K562 (cell line): ENCODE data around the gene SPNS1. TPM values are rescaled to one million over a fixed set of nuclear protein-coding genes. Genes with fewer than 3 reads are reported as not detected.
A peak's percentile ranks its signal among the peaks of the same experiment; 100 is the strongest.

Source experiments
- ADNP ChIP-seq: fragments of 200-800 bp; sonication (Bioruptor generic); IDR thresholded peaks from 2 replicates; pipeline ENCODE4 v1.6.1; 2016; ENCODE audit warnings: missing genetic modification characterization, missing compliant biosample characterization
- BRD4 ChIP-seq: fragments of 200-600 bp; sonication (generic); IDR thresholded peaks from 2 replicates; pipeline ENCODE4 v1.6.1; 2017; ENCODE audit warnings: inconsistent platforms
- CEBPG ChIP-seq, 3 experiments: fragments of 200-800 bp in 1 of 3; sonication (Bioruptor generic) in 1 of 3; sonication (generic) in 1 of 3; formaldehyde crosslinking in 1 of 3; IDR thresholded peaks in 2 of 3; conservative IDR thresholded peaks in 1 of 3; 2 replicates each; pipeline versions ENCODE4 v1.6.1 to v1.8.0; 2016 to 2022; ENCODE audit warnings: missing compliant biosample characterization in 2 of 3, missing genetic modification characterization in 2 of 3, mild to moderate bottlenecking in 1 of 3, missing genetic modification reagents in 1 of 3
- CHCHD3 ChIP-seq: fragments of 250-450 bp; sonication (Bioruptor Pico); IDR thresholded peaks from 2 replicates; pipeline ENCODE4 v2.1.2; 2022; ENCODE audit warnings: mild to moderate bottlenecking
- CHD1 ChIP-seq: fragments of 200-600 bp; sonication (generic); IDR thresholded peaks from one replicate; pipeline ENCODE4 v1.6.1; 2012; ENCODE audit warnings: mild to moderate bottlenecking, moderate library complexity, low read length, inconsistent platforms
- CHD4 ChIP-seq: fragments of 200-600 bp; sonication (generic); IDR thresholded peaks from 3 replicates; pipeline ENCODE4 v1.6.1; 2012; ENCODE audit warnings: low read depth, mild to moderate bottlenecking, mixed read lengths, low read length, inconsistent platforms; ENCODE audit not compliant: insufficient read depth, insufficient replicate concordance, poor library complexity, severe bottlenecking
- COPS2 ChIP-seq: fragments of 450-650 bp; conservative IDR thresholded peaks from 2 replicates; pipeline ENCODE4 v1.6.1; 2016; ENCODE audit warnings: mild to moderate bottlenecking, moderate library complexity
- DPF2 ChIP-seq: fragments of 450-650 bp; IDR thresholded peaks from 2 replicates; pipeline ENCODE4 v1.6.1; 2016
- ETS1 ChIP-seq: conservative IDR thresholded peaks from 2 replicates; pipeline ENCODE4 v1.6.1; 2011; ENCODE audit warnings: low read depth, mild to moderate bottlenecking, low read length; ENCODE audit not compliant: control insufficient read depth
- GABPA ChIP-seq: fragments of 200-800 bp; sonication (Bioruptor generic); conservative IDR thresholded peaks from 2 replicates; pipeline ENCODE4 v1.6.1; 2016; ENCODE audit warnings: low read depth, missing genetic modification characterization, missing compliant biosample characterization
- HNRNPL ChIP-seq: fragments of 200-400 bp; formaldehyde crosslinking; IDR thresholded peaks from 2 replicates; pipeline ENCODE4 v1.6.1; 2017; ENCODE audit warnings: low read depth, mild to moderate bottlenecking, low read length
- MAZ ChIP-seq, 2 experiments: fragments of 450-650 bp in 1 of 2; sonication (generic) in 1 of 2; formaldehyde crosslinking; IDR thresholded peaks in 1 of 2; conservative IDR thresholded peaks in 1 of 2; 2 replicates each; pipeline versions ENCODE4 v1.4.0 to v1.5.0; 2020; ENCODE audit warnings: mild to moderate bottlenecking in 1 of 2, missing genetic modification reagents in 1 of 2
- NFE2L1 ChIP-seq: fragments of 450-650 bp; IDR thresholded peaks from 2 replicates; pipeline ENCODE4 v1.6.1; 2016; ENCODE audit warnings: missing genetic modification characterization, low read depth, mild to moderate bottlenecking, missing compliant biosample characterization, moderate library complexity, borderline replicate concordance
- NR4A1 ChIP-seq, 2 experiments: fragments of 250-450 bp in 1 of 2; fragments of 450-650 bp in 1 of 2; sonication (Bioruptor Pico) in 1 of 2; IDR thresholded peaks; 2 replicates each; pipeline versions ENCODE4 v1.4.0 to v1.6.1; 2016 to 2020; ENCODE audit warnings: mild to moderate bottlenecking in 2 of 2, missing compliant biosample characterization in 1 of 2, missing genetic modification characterization in 1 of 2, moderate library complexity in 1 of 2
- RFX5 ChIP-seq: IDR thresholded peaks from 2 replicates; pipeline ENCODE4 v1.6.1; 2011; ENCODE audit warnings: low read depth, mild to moderate bottlenecking, improper control_type of control experiment, low read length
- SRSF9 ChIP-seq: fragments of 200-400 bp; formaldehyde crosslinking; IDR thresholded peaks from 2 replicates; pipeline ENCODE4 v1.6.1; 2017; ENCODE audit warnings: low read depth, low read length, borderline replicate concordance
- WHSC1 ChIP-seq: IDR thresholded peaks from one replicate; pipeline ENCODE4 v1.6.1; 2012; ENCODE audit warnings: low read length, control low read depth, inconsistent platforms
- ZBTB7A ChIP-seq: IDR thresholded peaks from 2 replicates; pipeline ENCODE4 v1.6.1; 2011; ENCODE audit warnings: low read depth, mild to moderate bottlenecking, low read length, moderate library complexity, borderline replicate concordance; ENCODE audit not compliant: control insufficient read depth
- ZBTB8A ChIP-seq: fragments of 450-650 bp; IDR thresholded peaks from 2 replicates; pipeline ENCODE4 v1.6.1; 2018; ENCODE audit warnings: mild to moderate bottlenecking, moderate library complexity; ENCODE audit not compliant: partially characterized antibody
- ZNF449 ChIP-seq: fragments of 250-450 bp; sonication (Bioruptor Pico); IDR thresholded peaks from 2 replicates; pipeline ENCODE4 v1.8.0; 2022; ENCODE audit warnings: moderate library complexity, mild to moderate bottlenecking, inconsistent platforms
- ZNF707 ChIP-seq: fragments of 250-450 bp; sonication (Bioruptor Pico); conservative IDR thresholded peaks from 2 replicates; pipeline ENCODE4 v1.8.0; 2022; ENCODE audit warnings: inconsistent platforms, mild to moderate bottlenecking, moderate library complexity
- polyA plus RNA-seq, 8 experiments: library from polyadenylated mRNA; depleted of rRNA in 4 of 8; stranded (reverse) in 5 of 8; unstranded in 3 of 8; fragments of >200 nt; fragmentation: Nextera tagmentation in 2 of 8; fragmentation: Illumina TruSeq in 1 of 8; extraction: Ambion mirVana in 2 of 8; extraction: Trizol in 1 of 8; gene quantifications; 2 replicates each; pipeline versions ENCODE4 v1.2.1 to v1.2.3, GENCODE V29; 2011 to 2014; ENCODE audit warnings: inconsistent platforms in 1 of 8, missing spikeins in 1 of 8
- total RNA-seq, 7 experiments: library from RNA; depleted of rRNA in 6 of 7; stranded (reverse); fragments of >200 nt in 6 of 7; fragmentation: Illumina TruSeq in 2 of 7; extraction: Trizol in 2 of 7; gene quantifications; 2 replicates each; pipeline versions ENCODE4 v1.2.1 to v1.2.3, GENCODE V29; 2011 to 2021; ENCODE audit warnings: low replicate concordance in 1 of 7
- TF ChIP-seq, protein P1 (sequence below): fragments of 450-650 bp; formaldehyde crosslinking; IDR thresholded peaks from 2 replicates; pipeline ENCODE4 v1.4.0; 2022; ENCODE audit warnings: missing genetic modification characterization

The SPNS1 gene
- total and polyA plus RNA-seq, 9 of the 15 experiments (the other 6 are each of a cell fraction or from before 2014, with no cell fraction given): 0.58 to 64.9 (median 13.7) TPM

DNA sequence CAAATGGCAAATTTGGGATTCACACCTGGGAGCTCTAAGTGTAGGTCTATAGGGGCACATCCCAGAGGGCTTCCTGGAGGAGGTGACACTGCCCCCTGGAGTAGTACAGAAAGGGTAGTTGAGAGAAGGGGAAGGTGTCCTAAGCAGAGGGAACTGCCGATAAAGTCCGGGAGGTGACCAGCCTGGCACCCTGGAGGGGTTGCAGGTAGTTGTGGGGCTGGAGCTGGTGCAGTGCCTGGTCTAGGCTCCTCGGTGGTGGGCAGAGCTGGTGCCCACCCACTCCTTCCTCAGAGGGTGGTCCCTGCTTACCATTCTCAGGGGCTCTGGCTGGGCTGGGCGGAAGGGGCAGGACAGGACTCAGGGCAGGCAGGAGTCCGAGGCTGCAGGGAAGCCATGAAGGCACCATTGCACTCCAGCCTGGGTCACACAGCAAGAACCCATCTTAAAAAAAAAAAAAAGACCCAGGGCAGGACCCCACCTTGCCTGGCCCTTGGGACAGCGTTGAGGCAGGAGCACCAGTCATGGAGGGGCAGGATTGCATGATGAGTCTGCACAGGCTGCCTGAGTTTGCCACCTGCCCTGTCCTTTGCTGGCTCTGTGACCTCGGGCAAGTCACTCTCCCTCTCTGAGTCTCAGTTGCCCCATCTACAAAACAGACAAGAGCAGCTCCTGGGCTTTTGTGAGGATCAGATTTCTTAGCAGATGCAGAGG lies 54.0 kb downstream of the SPNS1 start (continued):
- TF ChIP-seq, protein P1, sequence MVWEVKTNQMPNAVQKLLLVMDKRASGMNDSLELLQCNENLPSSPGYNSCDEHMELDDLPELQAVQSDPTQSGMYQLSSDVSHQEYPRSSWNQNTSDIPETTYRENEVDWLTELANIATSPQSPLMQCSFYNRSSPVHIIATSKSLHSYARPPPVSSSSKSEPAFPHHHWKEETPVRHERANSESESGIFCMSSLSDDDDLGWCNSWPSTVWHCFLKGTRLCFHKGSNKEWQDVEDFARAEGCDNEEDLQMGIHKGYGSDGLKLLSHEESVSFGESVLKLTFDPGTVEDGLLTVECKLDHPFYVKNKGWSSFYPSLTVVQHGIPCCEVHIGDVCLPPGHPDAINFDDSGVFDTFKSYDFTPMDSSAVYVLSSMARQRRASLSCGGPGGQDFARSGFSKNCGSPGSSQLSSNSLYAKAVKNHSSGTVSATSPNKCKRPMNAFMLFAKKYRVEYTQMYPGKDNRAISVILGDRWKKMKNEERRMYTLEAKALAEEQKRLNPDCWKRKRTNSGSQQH (CRISPR knock-in tag): no peak
- no peak for TF ChIP-seq WHSC1
- TF ChIP-seq NFE2L1 (tag): no peak
- no peak for TF ChIP-seq MAZ (CRISPR knock-in tag; conservative IDR thresholded peaks at IDR 0.05 in 1 of 2, IDR thresholded peaks at IDR 0.05 in 1 of 2)
- TF ChIP-seq ZNF449 (CRISPR knock-in tag): no peak
- TF ChIP-seq ADNP (tag): no peak; the same call in 1 of the 2 replicates
- no peak for TF ChIP-seq NR4A1 (CRISPR knock-in tag; IDR thresholded peaks at IDR 0.05)
- no peak for TF ChIP-seq NR4A1 (tag; IDR thresholded peaks at IDR 0.05)
- TF ChIP-seq ETS1: no peak
- TF ChIP-seq HNRNPL: no peak
- TF ChIP-seq DPF2: no peak
- TF ChIP-seq CHD4: peak; percentile 85
- no peak for TF ChIP-seq GABPA
- no peak for TF ChIP-seq CHCHD3 (CRISPR knock-in tag)
- 0 out of 2 replicates have a peak, but pooled peaks have one; percentile 16 for TF ChIP-seq BRD4
- no peak for TF ChIP-seq ZBTB7A
- no peak for TF ChIP-seq ZNF707 (CRISPR knock-in tag)
- no peak for TF ChIP-seq COPS2
- TF ChIP-seq CHD1: no peak
- no peak for TF ChIP-seq SRSF9
- no peak for TF ChIP-seq RFX5
- TF ChIP-seq ZBTB8A: no peak
- TF ChIP-seq CEBPG (CRISPR knock-in tag; IDR thresholded peaks at IDR 0.05): 0 out of 2 replicates have a peak, but pooled peaks have one; percentile 14
- TF ChIP-seq CEBPG (tag; conservative IDR thresholded peaks at IDR 0.05 in 1 of 2, IDR thresholded peaks at IDR 0.05 in 1 of 2): no peak
